Gastrocnemius medialis (tissue), 4 donors: ENCODE data around the gene DTD2. TPM values are rescaled to one million over a fixed set of nuclear protein-coding genes. Genes with fewer than 3 reads are reported as not detected.
"Not testable (repeated sequence)": the region's sequence is repeated elsewhere in the genome, so short reads cannot be mapped to it uniquely, and the experiment has no call there.

Experiments used
- ATAC-seq, 2 donors: fragments of 150-250 bp; one replicate each; pipeline ENCODE4 v1.9.1; 2016
- DNase-seq, 2 donors: peaks; one replicate each; pipeline ENCODE4 v3.0.0-alpha.2; 2019
- H3K27ac ChIP-seq, 4 donors: fragments of 200-600 bp; sonication (generic); 1 replicate in 1 of 4; 2 replicates in 3 of 4; pipeline ENCODE4 v1.5.1; 2016 to 2018; ENCODE audit warnings: mild to moderate bottlenecking in 2 of 4, moderate library complexity in 1 of 4
- H3K27me3 ChIP-seq, 3 donors: fragments of 200-600 bp; sonication (generic) in 2 of 3; 1 replicate in 1 of 3; 2 replicates in 2 of 3; pipeline versions ENCODE4 v1.5.1 to v1.6.0; 2016 to 2019; ENCODE audit warnings: mild to moderate bottlenecking in 1 of 3, moderate library complexity in 1 of 3
- H3K36me3 ChIP-seq, 2 donors: fragments of 200-600 bp; sonication (generic) in 1 of 2; one replicate each; pipeline ENCODE4 v1.5.1; 2017 to 2018
- H3K4me1 ChIP-seq, 2 donors: fragments of 200-600 bp; sonication (generic) in 1 of 2; one replicate each; pipeline ENCODE4 v1.5.1; 2016 to 2017; ENCODE audit warnings: mild to moderate bottlenecking in 2 of 2
- H3K4me3 ChIP-seq, 4 donors: fragments of 200-600 bp; sonication (generic) in 3 of 4; 1 replicate in 1 of 4; 2 replicates in 3 of 4; pipeline ENCODE4 v1.5.1; 2016 to 2019; ENCODE audit warnings: mild to moderate bottlenecking in 2 of 4
- H3K9me3 ChIP-seq, 3 donors: fragments of 200-600 bp; sonication (generic) in 2 of 3; 1 replicate in 1 of 3; 2 replicates in 2 of 3; pipeline ENCODE4 v1.5.1; 2016 to 2019
- CTCF ChIP-seq, 5 experiments: fragments of 450-650 bp in 3 of 5; fragments of 200-600 bp in 2 of 5; sonication (generic) in 2 of 5; IDR thresholded peaks in 4 of 5; conservative IDR thresholded peaks in 1 of 5; 1 replicate in 4 of 5; 2 replicates in 1 of 5; pipeline ENCODE4 v1.5.1; 2016 to 2019; ENCODE audit warnings: antibody characterized with exemption in 5 of 5, mild to moderate bottlenecking in 3 of 5, moderate library complexity in 3 of 5
- POLR2A ChIP-seq, 2 donors: fragments of 450-650 bp; IDR thresholded peaks; one replicate each; pipeline ENCODE4 v1.6.1; 2017; ENCODE audit warnings: antibody characterized with exemption in 2 of 2, mild to moderate bottlenecking in 2 of 2, moderate library complexity in 2 of 2
- in situ Hi-C, 4 donors: fragments of 200-750 bp; cut with MboI; loops; one replicate each; pipeline versions ENCODE4 v1.15.0 to v1.8.0; 2017; ENCODE audit warnings: low sequenced_read_pairs in 4 of 4
- intact Hi-C: fragments of 100-400 bp; cut with DNase I; formaldehyde crosslinking; loops from one replicate; pipeline ENCODE4 v1.15.1; 2023; ENCODE audit warnings: low total_unique reads
- total RNA-seq, 4 donors: library from RNA; depleted of rRNA; stranded (reverse); fragments of >200 nt; gene quantifications; one replicate each; pipeline versions ENCODE4 v1.1.0 to v1.2.3, GENCODE V29; 2016

DTD2 gene
- total RNA-seq, 4 donors from 2014 or later: 4.0 to 7.8 (median 4.8) TPM

- no peak for DNase-seq
- Histone ChIP-seq H3K4me1 (no peaks in the 10 kb centered on the region), H3K36me3 (no peaks in the 10 kb centered on the region), H3K27ac (no peak overlapping the region), H3K9me3 (no peaks in the 10 kb centered on the region), H3K27me3 (no peaks in the 10 kb centered on the region), H3K4me3 (no peak overlapping the region)
- in situ Hi-C loops (no loop called here), intact Hi-C loops (no loop called here)
- ATAC-seq: no peak
- no peak for TF ChIP-seq CTCF (IDR thresholded peaks at IDR 0.05 in 4 of 5, conservative IDR thresholded peaks at IDR 0.05 in 1 of 5)
- TF ChIP-seq POLR2A (IDR thresholded peaks at IDR 0.05): no peak
Measured at GRCh38 chr14:31479027-31479426, 21.7 kb upstream of the DTD2 start.

- DNase-seq (no peak), ATAC-seq (no peak)
- no peaks in the 10 kb centered on the region for H3K9me3 ChIP-seq
- no peaks in the 10 kb centered on the region for H3K4me1 ChIP-seq
- TF ChIP-seq POLR2A (IDR thresholded peaks at IDR 0.05) (no peak), CTCF (IDR thresholded peaks at IDR 0.05 in 4 of 5, conservative IDR thresholded peaks at IDR 0.05 in 1 of 5) (no peak)
- H3K4me3 ChIP-seq: no peak overlapping the region
- in situ Hi-C loops (no loop called here), intact Hi-C loops (no loop called here)
- no peaks in the 10 kb centered on the region for H3K27me3 ChIP-seq
- H3K27ac ChIP-seq: no peak overlapping the region
- H3K36me3 ChIP-seq: no peaks in the 10 kb centered on the region
Measured at GRCh38 chr14:31477248-31477647, 19.9 kb upstream of the DTD2 start.

DNA sequence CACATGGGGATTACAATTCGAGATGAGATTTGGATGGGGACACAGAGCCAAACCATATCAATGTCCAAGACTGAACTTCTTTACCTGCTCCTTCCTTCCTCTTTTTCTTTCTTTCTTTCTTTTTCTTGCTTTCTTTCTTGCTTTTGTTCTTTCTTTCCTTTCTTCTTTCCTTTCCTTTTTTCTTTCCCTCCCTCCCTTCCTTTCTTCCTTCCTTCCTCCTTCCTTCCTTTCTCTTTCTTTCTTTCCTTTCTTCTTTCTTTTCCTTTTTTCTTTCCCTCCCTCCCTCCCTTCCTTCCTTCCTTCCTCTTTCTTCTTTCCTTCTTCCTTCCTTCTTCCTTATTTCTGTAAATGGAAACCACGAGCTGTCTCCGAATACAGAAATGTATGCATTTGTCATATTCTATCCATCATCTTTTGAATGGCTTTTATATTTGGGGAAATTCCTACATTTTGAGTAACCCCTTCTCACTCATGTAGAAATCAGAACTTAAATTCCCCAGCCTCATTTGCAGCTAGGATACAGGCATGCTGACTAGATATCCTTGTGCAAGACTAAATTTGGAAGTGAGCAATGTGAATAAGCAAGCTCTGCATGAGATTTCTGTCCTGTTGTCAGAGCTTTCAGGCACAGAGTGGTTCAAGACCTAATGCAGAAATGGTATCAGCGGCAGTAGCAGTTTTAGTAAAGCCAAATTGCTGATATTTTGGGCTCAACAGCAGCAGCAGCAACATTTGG, 19.0 kb upstream of the DTD2 start:
- Histone ChIP-seq H3K27ac (no peak overlapping the region), H3K9me3 (no peaks in the 10 kb centered on the region), H3K36me3 (no peaks in the 10 kb centered on the region), H3K4me1 (no peaks in the 10 kb centered on the region), H3K4me3 (no peak overlapping the region), H3K27me3 (no peaks in the 10 kb centered on the region)
- ATAC-seq (no peak), DNase-seq (no peak)
- TF ChIP-seq POLR2A (IDR thresholded peaks at IDR 0.05): no peak
- TF ChIP-seq CTCF (IDR thresholded peaks at IDR 0.05 in 4 of 5, conservative IDR thresholded peaks at IDR 0.05 in 1 of 5): no peak
- in situ Hi-C loops: no loop called here
- intact Hi-C loops: no loop called here

DNA sequence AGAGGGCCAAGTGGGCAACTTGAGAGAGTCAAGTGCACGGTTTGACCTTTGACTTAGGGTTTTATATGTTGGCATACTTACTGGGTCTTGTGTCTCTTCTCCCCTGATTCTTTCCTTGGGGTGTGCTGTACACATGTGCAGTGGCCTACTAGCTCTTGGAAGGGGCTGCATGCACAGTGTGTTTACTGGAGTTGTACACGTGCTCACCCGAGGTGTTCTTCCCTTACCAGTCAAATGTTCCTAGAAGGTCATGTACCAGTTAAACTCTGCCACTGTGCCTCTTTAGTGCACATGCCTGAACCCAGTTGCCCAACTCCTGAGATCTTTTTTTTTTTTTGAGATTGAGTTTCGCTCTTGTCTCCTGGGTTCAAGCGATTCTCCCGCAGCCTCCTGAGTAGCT, 9.2 kb upstream of the DTD2 start:
- no peaks in the 10 kb centered on the region for H3K27me3 ChIP-seq
- ATAC-seq (no peak), DNase-seq (no peak)
- intact Hi-C loops: no loop called here
- H3K4me3 ChIP-seq: no peak overlapping the region
- H3K27ac ChIP-seq: no peak overlapping the region
- no peaks in the 10 kb centered on the region for H3K9me3 ChIP-seq
- no peaks in the 10 kb centered on the region for H3K36me3 ChIP-seq
- H3K4me1 ChIP-seq: no peaks in the 10 kb centered on the region
- in situ Hi-C loops: no loop called here
- TF ChIP-seq CTCF (IDR thresholded peaks at IDR 0.05 in 4 of 5, conservative IDR thresholded peaks at IDR 0.05 in 1 of 5) (no peak), POLR2A (IDR thresholded peaks at IDR 0.05) (no peak)

GRCh38 chr14:31465111-31465510, 7.8 kb upstream of the DTD2 start:
- intact Hi-C loops (no loop called here), in situ Hi-C loops (no loop called here)
- no peak for ATAC-seq
- H3K4me1 ChIP-seq: no peaks in the 10 kb centered on the region
- no peaks in the 10 kb centered on the region for H3K36me3 ChIP-seq
- TF ChIP-seq CTCF (IDR thresholded peaks at IDR 0.05 in 4 of 5, conservative IDR thresholded peaks at IDR 0.05 in 1 of 5) (no peak), POLR2A (IDR thresholded peaks at IDR 0.05) (no peak)
- no peaks in the 10 kb centered on the region for H3K27me3 ChIP-seq
- H3K4me3 ChIP-seq: no peak overlapping the region
- H3K27ac ChIP-seq: no peak overlapping the region
- no peak for DNase-seq
- H3K9me3 ChIP-seq: no peaks in the 10 kb centered on the region

GRCh38 chr14:31462450-31462849, 5.1 kb upstream of the DTD2 start:
- in situ Hi-C loops, ATAC-seq, intact Hi-C loops: not testable (repeated sequence)

More at GRCh38 chr14:31462450-31462849, 5.1 kb upstream of the DTD2 start:
- not testable (repeated sequence) for H3K36me3 ChIP-seq, H3K9me3 ChIP-seq, H3K27me3 ChIP-seq, H3K4me3 ChIP-seq, H3K4me1 ChIP-seq, DNase-seq, H3K27ac ChIP-seq
